Measurements from ENCODE around the gene RELN.

RELN gene

GRCh38 chr7:103718482-103719061, 270.9 kb downstream of the RELN start:
- Histone ChIP-seq H4K91ac (ENCODE audit: low read length) (no peak overlapping the region), H3K4me1 (ENCODE audit: control insufficient read depth, insufficient read depth, low read depth, low read length) (peaks cover 1% of the 10 kb centered on the region), H2BK120ac (ENCODE audit: low read depth, low read length) (no peak overlapping the region), H2BK5ac (ENCODE audit: low read depth, low read length, poor library complexity, severe bottlenecking) (no peak overlapping the region), H3K14ac (ENCODE audit: low read length in 2 of 2) (no peak overlapping the region), H3K4ac (ENCODE audit: low read depth in 1 of 2, low read length in 2 of 2) (no peak overlapping the region), H2BK15ac (ENCODE audit: low read depth, poor library complexity, severe bottlenecking) (no peak overlapping the region), H3K4me2 (ENCODE audit: low read length, poor library complexity, severe bottlenecking) (no peak overlapping the region), H3K27me3 (ENCODE audit: control insufficient read depth in 1 of 2, insufficient read depth in 1 of 2, low read length in 2 of 2) (no peaks in the 10 kb centered on the region), H2AK5ac (ENCODE audit: low read length, severe bottlenecking) (no peak overlapping the region), H4K8ac (ENCODE audit: low read length) (no peak overlapping the region), H3K27ac (ENCODE audit: low read length, poor library complexity, severe bottlenecking) (no peak overlapping the region), H3K9ac (ENCODE audit: low read length) (no peak overlapping the region), H2AFZ (ENCODE audit: low read depth, low read length) (no peak overlapping the region), H3K18ac (ENCODE audit: low read depth in 1 of 2, low read length in 2 of 2) (no peak overlapping the region), H3K79me1 (replicated peaks; ENCODE audit: low read length, poor library complexity, severe bottlenecking) (no peaks in the 10 kb centered on the region), H3K4me3 (ENCODE audit: insufficient read depth in 1 of 2, low read depth in 1 of 2, low read length in 2 of 2) (no peak overlapping the region), H2BK12ac (ENCODE audit: low read length in 2 of 2) (no peak overlapping the region), H3K9me3 (ENCODE audit: control insufficient read depth, low read length) (no peaks in the 10 kb centered on the region), H3K36me3 (ENCODE audit: control insufficient read depth in 1 of 2, insufficient read depth in 2 of 2, low read depth in 1 of 2, low read length in 2 of 2) (no peaks in the 10 kb centered on the region), H3K23ac (ENCODE audit: low read length in 2 of 2) (no peak overlapping the region)
- DNase-seq: no peak

GRCh38 chr7:103717574-103717973, 271.9 kb downstream of the RELN start:
- Histone ChIP-seq H3K23ac (ENCODE audit: low read length in 2 of 2) (no peak overlapping the region), H3K79me1 (replicated peaks; ENCODE audit: low read length, poor library complexity, severe bottlenecking) (no peaks in the 10 kb centered on the region), H3K4me1 (ENCODE audit: control insufficient read depth, insufficient read depth, low read depth, low read length) (peaks cover 1% of the 10 kb centered on the region), H4K8ac (ENCODE audit: low read length) (no peak overlapping the region), H2BK5ac (ENCODE audit: low read depth, low read length, poor library complexity, severe bottlenecking) (no peak overlapping the region), H3K4ac (ENCODE audit: low read depth in 1 of 2, low read length in 2 of 2) (no peak overlapping the region), H3K36me3 (ENCODE audit: control insufficient read depth in 1 of 2, insufficient read depth in 2 of 2, low read depth in 1 of 2, low read length in 2 of 2) (no peaks in the 10 kb centered on the region), H3K9me3 (ENCODE audit: control insufficient read depth, low read length) (no peaks in the 10 kb centered on the region), H4K91ac (ENCODE audit: low read length) (no peak overlapping the region), H2BK120ac (ENCODE audit: low read depth, low read length) (no peak overlapping the region), H3K18ac (ENCODE audit: low read depth in 1 of 2, low read length in 2 of 2) (no peak overlapping the region), H2AFZ (ENCODE audit: low read depth, low read length) (no peak overlapping the region), H3K27me3 (ENCODE audit: control insufficient read depth in 1 of 2, insufficient read depth in 1 of 2, low read length in 2 of 2) (no peaks in the 10 kb centered on the region), H2AK5ac (ENCODE audit: low read length, severe bottlenecking) (no peak overlapping the region), H3K4me2 (ENCODE audit: low read length, poor library complexity, severe bottlenecking) (no peak overlapping the region), H2BK12ac (ENCODE audit: low read length in 2 of 2) (no peak overlapping the region), H3K14ac (ENCODE audit: low read length in 2 of 2) (no peak overlapping the region), H3K9ac (ENCODE audit: low read length) (no peak overlapping the region), H2BK15ac (ENCODE audit: low read depth, poor library complexity, severe bottlenecking) (no peak overlapping the region), H3K4me3 (ENCODE audit: insufficient read depth in 1 of 2, low read depth in 1 of 2, low read length in 2 of 2) (no peak overlapping the region), H3K27ac (ENCODE audit: low read length, poor library complexity, severe bottlenecking) (no peak overlapping the region)
- no CpG with 5 or more reads among the region's 3 CpGs for WGBS
- DNase-seq: no peak

- Histone ChIP-seq H3K79me1 (replicated peaks; ENCODE audit: low read length, poor library complexity, severe bottlenecking) (no peaks in the 10 kb centered on the region), H3K36me3 (ENCODE audit: control insufficient read depth in 1 of 2, insufficient read depth in 2 of 2, low read depth in 1 of 2, low read length in 2 of 2) (no peaks in the 10 kb centered on the region), H3K9me3 (ENCODE audit: control insufficient read depth, low read length) (no peaks in the 10 kb centered on the region), H3K18ac (ENCODE audit: low read depth in 1 of 2, low read length in 2 of 2) (no peak overlapping the region), H3K4me1 (ENCODE audit: control insufficient read depth, insufficient read depth, low read depth, low read length) (peaks cover 1% of the 10 kb centered on the region), H4K91ac (ENCODE audit: low read length) (no peak overlapping the region), H2BK120ac (ENCODE audit: low read depth, low read length) (no peak overlapping the region), H3K4ac (ENCODE audit: low read depth in 1 of 2, low read length in 2 of 2) (no peak overlapping the region), H2BK5ac (ENCODE audit: low read depth, low read length, poor library complexity, severe bottlenecking) (no peak overlapping the region), H2AFZ (ENCODE audit: low read depth, low read length) (no peak overlapping the region), H4K8ac (ENCODE audit: low read length) (no peak overlapping the region), H3K9ac (ENCODE audit: low read length) (no peak overlapping the region), H2AK5ac (ENCODE audit: low read length, severe bottlenecking) (no peak overlapping the region), H3K23ac (ENCODE audit: low read length in 2 of 2) (no peak overlapping the region), H2BK12ac (ENCODE audit: low read length in 2 of 2) (no peak overlapping the region), H3K14ac (ENCODE audit: low read length in 2 of 2) (no peak overlapping the region), H3K4me2 (ENCODE audit: low read length, poor library complexity, severe bottlenecking) (no peak overlapping the region), H3K4me3 (ENCODE audit: insufficient read depth in 1 of 2, low read depth in 1 of 2, low read length in 2 of 2) (no peak overlapping the region), H2BK15ac (ENCODE audit: low read depth, poor library complexity, severe bottlenecking) (no peak overlapping the region), H3K27ac (ENCODE audit: low read length, poor library complexity, severe bottlenecking) (no peak overlapping the region), H3K27me3 (ENCODE audit: control insufficient read depth in 1 of 2, insufficient read depth in 1 of 2, low read length in 2 of 2) (no peaks in the 10 kb centered on the region)
- DNase-seq: no peak
- 73% methylated on average over 4 of the region's 4 CpGs for WGBS
Observed at GRCh38 chr7:103715376-103716120, 273.9 kb downstream of the RELN start.

GRCh38 chr7:103714376-103714927, 275.0 kb downstream of the RELN start:
- no peak overlapping the region for H3K9ac ChIP-seq (ENCODE audit: low read length)
- H2BK15ac ChIP-seq (ENCODE audit: low read depth, poor library complexity, severe bottlenecking): no peak overlapping the region
- no peak overlapping the region for H3K4ac ChIP-seq (ENCODE audit: low read depth in 1 of 2, low read length in 2 of 2)
- no peak overlapping the region for H3K4me2 ChIP-seq (ENCODE audit: low read length, poor library complexity, severe bottlenecking)
- H3K18ac ChIP-seq (ENCODE audit: low read depth in 1 of 2, low read length in 2 of 2): no peak overlapping the region
- H3K4me1 ChIP-seq (ENCODE audit: control insufficient read depth, insufficient read depth, low read depth, low read length): peaks cover 1% of the 10 kb centered on the region
- no peak overlapping the region for H3K4me3 ChIP-seq (ENCODE audit: insufficient read depth in 1 of 2, low read depth in 1 of 2, low read length in 2 of 2)
- WGBS: 77% methylated on average over 8 of the region's 9 CpGs
- H4K91ac ChIP-seq (ENCODE audit: low read length): no peak overlapping the region
- H2AFZ ChIP-seq (ENCODE audit: low read depth, low read length): no peak overlapping the region
- H4K8ac ChIP-seq (ENCODE audit: low read length): no peak overlapping the region
- H3K14ac ChIP-seq (ENCODE audit: low read length in 2 of 2): no peak overlapping the region
- H3K9me3 ChIP-seq (ENCODE audit: control insufficient read depth, low read length): no peaks in the 10 kb centered on the region
- no peaks in the 10 kb centered on the region for H3K27me3 ChIP-seq (ENCODE audit: control insufficient read depth in 1 of 2, insufficient read depth in 1 of 2, low read length in 2 of 2)
- no peak overlapping the region for H2BK5ac ChIP-seq (ENCODE audit: low read depth, low read length, poor library complexity, severe bottlenecking)
- H2BK12ac ChIP-seq (ENCODE audit: low read length in 2 of 2): no peak overlapping the region
- H2BK120ac ChIP-seq (ENCODE audit: low read depth, low read length): no peak overlapping the region
- no peaks in the 10 kb centered on the region for H3K36me3 ChIP-seq (ENCODE audit: control insufficient read depth in 1 of 2, insufficient read depth in 2 of 2, low read depth in 1 of 2, low read length in 2 of 2)
- H3K79me1 ChIP-seq (replicated peaks; ENCODE audit: low read length, poor library complexity, severe bottlenecking): no peaks in the 10 kb centered on the region
- no peak for DNase-seq
- no peak overlapping the region for H3K23ac ChIP-seq (ENCODE audit: low read length in 2 of 2)
- no peak overlapping the region for H2AK5ac ChIP-seq (ENCODE audit: low read length, severe bottlenecking)
- no peak overlapping the region for H3K27ac ChIP-seq (ENCODE audit: low read length, poor library complexity, severe bottlenecking)

Data from mesenchymal stem cell (in vitro differentiated cells and primary cell).